ENCODE data around the gene IFNG-AS1. TPM values are rescaled to one million over a fixed set of nuclear protein-coding genes. Genes with fewer than 3 reads are reported as not detected.

The IFNG-AS1 gene
- total RNA-seq, 1 experiment from 2014 or later, result not detected

- no TSS peak for BruUV-seq (replicated peaks)
- Histone ChIP-seq H3K4me2 (ENCODE audit: low read length) (no peak overlapping the region), H3K4me3 (replicated peaks in 1 of 2; ENCODE audit: low read depth in 1 of 2, low read length in 2 of 2) (no peak overlapping the region), H3K36me3 (ENCODE audit: control insufficient read depth in 1 of 2, insufficient read depth in 2 of 2, low read length in 2 of 2) (no peaks in the 10 kb centered on the region), H3K27ac (ENCODE audit: low read depth, low read length) (no peak overlapping the region), H3K9me3 (ENCODE audit: control insufficient read depth in 1 of 2, insufficient read depth in 1 of 2, low read depth in 1 of 2, low read length in 2 of 2) (no peaks in the 10 kb centered on the region), H3K27me3 (ENCODE audit: insufficient read depth, low read length) (no peaks in the 10 kb centered on the region), H3K4me1 (ENCODE audit: control insufficient read depth in 1 of 2, insufficient read depth in 2 of 2, low read length in 2 of 2) (no peaks in the 10 kb centered on the region), H3K79me2 (ENCODE audit: insufficient read depth, low read length) (no peaks in the 10 kb centered on the region), H3K9ac (ENCODE audit: low read length) (no peak overlapping the region), H3K9me2 (ENCODE audit: insufficient read depth) (no peaks in the 10 kb centered on the region), H4K20me1 (ENCODE audit: insufficient read depth) (no peaks in the 10 kb centered on the region), H2AFZ (ENCODE audit: low read depth, low read length, poor library complexity, severe bottlenecking) (no peak overlapping the region)
- RAD21 ChIA-PET (ENCODE audit: low non-redundant PET in 1 of 2, low total read pairs in 2 of 2, uncharacterized antibody in 2 of 2, unreplicated experiment in 2 of 2), result no interaction called here
- CTCF ChIA-PET, result interaction anchor here (1.5 kb wide), 1 partner anchor 9 kb away, joined by 6 read pairs; no protein-coding TSS in a partner anchor
- POLR2A ChIA-PET, result no interaction called here
- TF ChIP-seq SIN3A (IDR thresholded peaks at IDR 0.05; ENCODE audit: low read depth), result no peak
- no peak for TF ChIP-seq RAD21 (IDR thresholded peaks at IDR 0.05; ENCODE audit: low read depth)
- no peak for TF ChIP-seq MAX (IDR thresholded peaks at IDR 0.05)
- TF ChIP-seq ATF3 (IDR thresholded peaks at IDR 0.05), result no peak
- no peak for TF ChIP-seq TCF7L2 (IDR thresholded peaks at IDR 0.05; ENCODE audit: borderline replicate concordance, extremely low read depth, insufficient read depth, insufficient read length)
- no peak for TF ChIP-seq REST (IDR thresholded peaks at IDR 0.05; ENCODE audit: low read depth)
- TF ChIP-seq POLR2AphosphoS5 (IDR thresholded peaks at IDR 0.05; ENCODE audit: low read depth, low read length), result no peak
- TF ChIP-seq CBX3 (IDR thresholded peaks at IDR 0.05; ENCODE audit: low read depth), result no peak
- no peak for TF ChIP-seq EZH2 (IDR thresholded peaks at IDR 0.05)
- no peak for TF ChIP-seq CEBPB (IDR thresholded peaks at IDR 0.05; ENCODE audit: low read depth)
- TF ChIP-seq EZH2phosphoT487 (IDR thresholded peaks at IDR 0.05; ENCODE audit: borderline replicate concordance), result no peak
- no peak for TF ChIP-seq ZBTB33 (IDR thresholded peaks at IDR 0.05; ENCODE audit: extremely low read depth, insufficient replicate concordance, low read length)
- no peak for TF ChIP-seq JUND (IDR thresholded peaks at IDR 0.05)
- no peak for TF ChIP-seq CTCF (IDR thresholded peaks at IDR 0.05 in 2 of 3, conservative IDR thresholded peaks at IDR 0.05 in 1 of 3; ENCODE audit: borderline replicate concordance in 1 of 3, insufficient read depth in 1 of 3, low read depth in 2 of 3, low read length in 2 of 3)
- no peak for TF ChIP-seq ZFX (IDR thresholded peaks at IDR 0.05)
- TF ChIP-seq SP1 (IDR thresholded peaks at IDR 0.05; ENCODE audit: low read depth), result no peak
- TF ChIP-seq YY1 (IDR thresholded peaks at IDR 0.05; ENCODE audit: extremely low read depth, insufficient replicate concordance, low read depth, low read length), result no peak
- TF ChIP-seq SRF (IDR thresholded peaks at IDR 0.05; ENCODE audit: low read depth), result no peak
- no peak for DNase-seq (ENCODE audit: low read depth, low spot score)
- ATAC-seq, result no peak
- intact Hi-C loops (cut with micrococcal nuclease), result no loop called here
Observed at GRCh38 chr12:68031174-68031573, 41.9 kb downstream of the IFNG-AS1 start.
